Panc1 (cell line): ENCODE results near the gene PRKAR2B. TPM values are rescaled to one million over a fixed set of nuclear protein-coding genes. Genes with fewer than 3 reads are reported as not detected.

ENCODE experiments used
- ATAC-seq: fragments of 200-7000 bp; cut with Tn5 transposase; 2 replicates; pipeline ENCODE4 v1.9.1; 2020; ENCODE audit warnings: mild to moderate bottlenecking, moderate library complexity
- BruUV-seq: library from RNA; stranded (reverse); fragments of 400-500 nt; replicated peaks from 2 replicates; lab custom pipeline; 2021; lab: Mats Ljungman, UMichigan
- CTCF ChIA-PET: fragments of 300-600 bp; sonication (Branson Sonifier 250); formaldehyde crosslinking; loops from one replicate; lab custom pipeline; 2022; ENCODE audit warnings: antibody characterized with exemption; lab: Charles Lee
- POLR2A ChIA-PET: fragments of 300-600 bp; sonication (Branson Sonifier 250); formaldehyde crosslinking; loops from one replicate; lab custom pipeline; 2022; ENCODE audit warnings: antibody characterized with exemption; lab: Charles Lee
- DNase-seq: peaks from one replicate; pipeline ENCODE4 v3.0.0-alpha.2; 2010; ENCODE audit warnings: low read depth, low spot score
- H3K27ac ChIP-seq: 2 replicates; pipeline ENCODE4 v1.5.1; 2011; ENCODE audit warnings: mild to moderate bottlenecking, low read length, inconsistent platforms
- H3K27me3 ChIP-seq: fragments of 200-500 bp; sonication (Bioruptor generic); 2 replicates; pipeline ENCODE4 v1.6.0; 2014; ENCODE audit warnings: low read length, inconsistent platforms; ENCODE audit not compliant: control insufficient read depth, insufficient read depth
- H3K36me3 ChIP-seq: fragments of 200-500 bp; sonication (Bioruptor generic); 2 replicates; pipeline ENCODE4 v1.5.1; 2014; ENCODE audit warnings: inconsistent platforms, mild to moderate bottlenecking, low read length, moderate library complexity; ENCODE audit not compliant: control insufficient read depth, insufficient read depth
- H3K4me1 ChIP-seq: 2 replicates; pipeline ENCODE4 v1.5.1; 2011; ENCODE audit warnings: inconsistent platforms, mild to moderate bottlenecking, low read length, moderate library complexity; ENCODE audit not compliant: control insufficient read depth, insufficient read depth
- H3K4me3 ChIP-seq, 2 experiments: 2 replicates each; pipeline ENCODE4 v1.5.1; 2011 to 2012; ENCODE audit warnings: low read depth in 2 of 2, low read length in 2 of 2, mild to moderate bottlenecking in 2 of 2, inconsistent platforms in 1 of 2, moderate library complexity in 1 of 2
- H3K9me3 ChIP-seq: fragments of 200-500 bp; sonication (Bioruptor generic); 2 replicates; pipeline ENCODE4 v1.5.1; 2014; ENCODE audit warnings: low read depth, mild to moderate bottlenecking, inconsistent platforms, low read length, moderate library complexity; ENCODE audit not compliant: control insufficient read depth, insufficient read depth
- POLR2AphosphoS5 ChIP-seq: IDR thresholded peaks from 2 replicates; pipeline ENCODE4 v1.6.1; 2012; ENCODE audit warnings: mild to moderate bottlenecking, low read depth, low read length, moderate library complexity
- SIN3A ChIP-seq: IDR thresholded peaks from 2 replicates; pipeline ENCODE4 v1.6.1; 2012; ENCODE audit warnings: low read depth, mild to moderate bottlenecking, low read length, moderate library complexity, borderline replicate concordance; ENCODE audit not compliant: insufficient read depth
- TCF7L2 ChIP-seq: IDR thresholded peaks from 2 replicates; pipeline ENCODE4 v1.6.1; 2011; ENCODE audit warnings: mild to moderate bottlenecking, low read depth, low read length, inconsistent platforms
- in situ Hi-C: cut with HindIII; loops from 2 replicates; pipeline ENCODE4 v1.10.0; 2016; ENCODE audit warnings: low sequenced_read_pairs, low pct_unique_long_range_greater_than_20kb
- intact Hi-C: fragments of 100-400 bp; cut with micrococcal nuclease; formaldehyde crosslinking; loops from one replicate; pipeline ENCODE4 v1.10.0; 2022; ENCODE audit not compliant: unreplicated experiment
- total RNA-seq: library from RNA; stranded (reverse); gene quantifications from one replicate; pipeline ENCODE4 v1.2.1, GENCODE V29; 2021; ENCODE audit not compliant: unreplicated experiment
- TF ChIP-seq, protein P1 (sequence below), 2 experiments: IDR thresholded peaks; 2 replicates each; pipeline ENCODE4 v1.6.1; 2011 to 2012; ENCODE audit warnings: low read depth in 2 of 2, control low read depth in 1 of 2, low read length in 1 of 2, mild to moderate bottlenecking in 1 of 2, moderate library complexity in 1 of 2; ENCODE audit not compliant: insufficient read depth in 1 of 2
- TF ChIP-seq, protein P2 (sequence below): fragments of 450-650 bp; IDR thresholded peaks from 2 replicates; pipeline ENCODE4 v1.5.1; 2017; ENCODE audit warnings: mild to moderate bottlenecking

Gene PRKAR2B
- total RNA-seq, 1 experiment from 2014 or later, result 0.51 TPM

DNA sequence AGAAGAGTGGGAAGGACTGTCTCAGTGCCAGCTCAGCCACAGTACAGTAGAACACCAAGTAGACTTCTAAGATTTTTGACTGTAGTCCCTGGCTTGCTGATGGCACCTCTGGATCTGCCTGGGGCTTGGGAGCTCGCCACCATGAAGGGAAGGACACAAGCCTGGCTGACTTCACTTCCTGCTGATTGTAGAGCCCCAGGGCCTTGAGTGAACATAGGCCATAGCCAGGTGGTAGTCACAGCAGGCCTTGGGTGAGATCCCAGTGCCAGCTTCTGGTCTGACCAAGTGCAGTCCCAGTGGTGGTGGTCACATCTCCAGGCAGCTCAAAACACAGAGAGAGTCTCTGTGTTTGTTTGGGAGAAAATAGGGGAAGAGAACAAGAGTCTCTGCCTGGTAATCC lies 66.7 kb downstream of the PRKAR2B start:
- Histone ChIP-seq H3K36me3 (no peaks in the 10 kb centered on the region), H3K4me3 (no peak overlapping the region), H3K4me1 (no peaks in the 10 kb centered on the region), H3K27ac (no peak overlapping the region), H3K27me3 (no peaks in the 10 kb centered on the region), H3K9me3 (no peaks in the 10 kb centered on the region)
- BruUV-seq, result no TSS peak
- in situ Hi-C loops, result no loop called here
- TF ChIP-seq TCF7L2 (no peak), POLR2AphosphoS5 (no peak), SIN3A (no peak)
- TF ChIP-seq, protein P1, sequence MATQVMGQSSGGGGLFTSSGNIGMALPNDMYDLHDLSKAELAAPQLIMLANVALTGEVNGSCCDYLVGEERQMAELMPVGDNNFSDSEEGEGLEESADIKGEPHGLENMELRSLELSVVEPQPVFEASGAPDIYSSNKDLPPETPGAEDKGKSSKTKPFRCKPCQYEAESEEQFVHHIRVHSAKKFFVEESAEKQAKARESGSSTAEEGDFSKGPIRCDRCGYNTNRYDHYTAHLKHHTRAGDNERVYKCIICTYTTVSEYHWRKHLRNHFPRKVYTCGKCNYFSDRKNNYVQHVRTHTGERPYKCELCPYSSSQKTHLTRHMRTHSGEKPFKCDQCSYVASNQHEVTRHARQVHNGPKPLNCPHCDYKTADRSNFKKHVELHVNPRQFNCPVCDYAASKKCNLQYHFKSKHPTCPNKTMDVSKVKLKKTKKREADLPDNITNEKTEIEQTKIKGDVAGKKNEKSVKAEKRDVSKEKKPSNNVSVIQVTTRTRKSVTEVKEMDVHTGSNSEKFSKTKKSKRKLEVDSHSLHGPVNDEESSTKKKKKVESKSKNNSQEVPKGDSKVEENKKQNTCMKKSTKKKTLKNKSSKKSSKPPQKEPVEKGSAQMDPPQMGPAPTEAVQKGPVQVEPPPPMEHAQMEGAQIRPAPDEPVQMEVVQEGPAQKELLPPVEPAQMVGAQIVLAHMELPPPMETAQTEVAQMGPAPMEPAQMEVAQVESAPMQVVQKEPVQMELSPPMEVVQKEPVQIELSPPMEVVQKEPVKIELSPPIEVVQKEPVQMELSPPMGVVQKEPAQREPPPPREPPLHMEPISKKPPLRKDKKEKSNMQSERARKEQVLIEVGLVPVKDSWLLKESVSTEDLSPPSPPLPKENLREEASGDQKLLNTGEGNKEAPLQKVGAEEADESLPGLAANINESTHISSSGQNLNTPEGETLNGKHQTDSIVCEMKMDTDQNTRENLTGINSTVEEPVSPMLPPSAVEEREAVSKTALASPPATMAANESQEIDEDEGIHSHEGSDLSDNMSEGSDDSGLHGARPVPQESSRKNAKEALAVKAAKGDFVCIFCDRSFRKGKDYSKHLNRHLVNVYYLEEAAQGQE (IDR thresholded peaks at IDR 0.05; ENCODE audit: insufficient read depth in 1 of 2, low read depth in 2 of 2, low read length in 1 of 2), result no peak
- TF ChIP-seq, protein P2, sequence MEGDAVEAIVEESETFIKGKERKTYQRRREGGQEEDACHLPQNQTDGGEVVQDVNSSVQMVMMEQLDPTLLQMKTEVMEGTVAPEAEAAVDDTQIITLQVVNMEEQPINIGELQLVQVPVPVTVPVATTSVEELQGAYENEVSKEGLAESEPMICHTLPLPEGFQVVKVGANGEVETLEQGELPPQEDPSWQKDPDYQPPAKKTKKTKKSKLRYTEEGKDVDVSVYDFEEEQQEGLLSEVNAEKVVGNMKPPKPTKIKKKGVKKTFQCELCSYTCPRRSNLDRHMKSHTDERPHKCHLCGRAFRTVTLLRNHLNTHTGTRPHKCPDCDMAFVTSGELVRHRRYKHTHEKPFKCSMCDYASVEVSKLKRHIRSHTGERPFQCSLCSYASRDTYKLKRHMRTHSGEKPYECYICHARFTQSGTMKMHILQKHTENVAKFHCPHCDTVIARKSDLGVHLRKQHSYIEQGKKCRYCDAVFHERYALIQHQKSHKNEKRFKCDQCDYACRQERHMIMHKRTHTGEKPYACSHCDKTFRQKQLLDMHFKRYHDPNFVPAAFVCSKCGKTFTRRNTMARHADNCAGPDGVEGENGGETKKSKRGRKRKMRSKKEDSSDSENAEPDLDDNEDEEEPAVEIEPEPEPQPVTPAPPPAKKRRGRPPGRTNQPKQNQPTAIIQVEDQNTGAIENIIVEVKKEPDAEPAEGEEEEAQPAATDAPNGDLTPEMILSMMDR, result no peak
- CTCF ChIA-PET, result no interaction called here
- DNase-seq (no peak), ATAC-seq (no peak)
- intact Hi-C loops, result no loop called here
- POLR2A ChIA-PET, result no interaction called here

- TF ChIP-seq, protein P2, result no peak
- no peak for TF ChIP-seq TCF7L2
- no peak for TF ChIP-seq POLR2AphosphoS5
- TF ChIP-seq SIN3A, result no peak
- TF ChIP-seq, protein P1 (IDR thresholded peaks at IDR 0.05; ENCODE audit: insufficient read depth in 1 of 2, low read depth in 2 of 2, low read length in 1 of 2), result no peak
- no peaks in the 10 kb centered on the region for H3K36me3 ChIP-seq
- POLR2A ChIA-PET, result no interaction called here
- ATAC-seq (no peak), DNase-seq (no peak)
- H3K4me3 ChIP-seq, result no peak overlapping the region
- H3K9me3 ChIP-seq, result no peaks in the 10 kb centered on the region
- no TSS peak for BruUV-seq
- CTCF ChIA-PET, result no interaction called here
- no peaks in the 10 kb centered on the region for H3K27me3 ChIP-seq
- intact Hi-C loops, result no loop called here
- H3K4me1 ChIP-seq, result no peaks in the 10 kb centered on the region
- in situ Hi-C loops, result no loop called here
- H3K27ac ChIP-seq, result no peak overlapping the region
Measured at GRCh38 chr7:107113866-107114265, 69.4 kb downstream of the PRKAR2B start.
